ENCODE results near the gene PRDM12.

PRDM12 gene

DNA sequence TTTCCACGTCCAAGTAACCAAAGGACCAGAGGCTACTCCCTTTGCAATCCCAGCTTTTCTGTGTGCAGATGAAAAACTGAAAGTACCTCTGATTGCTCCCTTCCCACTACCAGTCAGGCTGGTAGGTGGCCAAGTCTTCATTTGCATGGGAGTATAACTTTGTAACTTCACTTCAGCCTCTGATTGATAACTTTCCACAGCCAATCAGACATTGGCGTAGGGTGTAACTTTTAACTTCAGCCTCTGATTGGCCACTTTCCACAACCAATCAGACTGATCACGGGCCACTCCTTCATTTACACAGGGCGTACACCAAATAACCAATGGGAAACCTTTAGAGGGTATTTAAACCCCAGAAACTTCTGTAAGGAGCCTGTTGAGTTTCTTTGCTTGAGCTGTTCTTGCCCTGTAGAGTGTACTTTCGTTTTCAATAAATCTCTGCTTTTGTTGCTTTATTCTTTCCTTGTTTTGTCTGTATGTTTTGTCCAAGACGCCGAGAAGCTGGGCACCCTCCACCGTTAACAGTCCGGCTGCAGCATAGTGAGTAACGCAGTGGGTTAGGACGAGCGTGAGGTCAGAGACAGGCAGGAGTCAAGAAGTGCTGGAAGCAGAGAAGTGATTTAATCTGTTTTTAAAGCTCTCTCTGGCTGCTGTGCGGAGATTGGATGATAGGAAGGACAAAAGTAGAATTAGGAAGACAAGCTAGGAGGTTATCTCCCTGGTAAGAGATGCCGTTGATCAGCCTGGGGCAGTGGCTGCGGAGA, 25.7 kb downstream of the PRDM12 start:
- DNase-seq (ENCODE audit: low read depth in 3 of 3), result no peak

DNA sequence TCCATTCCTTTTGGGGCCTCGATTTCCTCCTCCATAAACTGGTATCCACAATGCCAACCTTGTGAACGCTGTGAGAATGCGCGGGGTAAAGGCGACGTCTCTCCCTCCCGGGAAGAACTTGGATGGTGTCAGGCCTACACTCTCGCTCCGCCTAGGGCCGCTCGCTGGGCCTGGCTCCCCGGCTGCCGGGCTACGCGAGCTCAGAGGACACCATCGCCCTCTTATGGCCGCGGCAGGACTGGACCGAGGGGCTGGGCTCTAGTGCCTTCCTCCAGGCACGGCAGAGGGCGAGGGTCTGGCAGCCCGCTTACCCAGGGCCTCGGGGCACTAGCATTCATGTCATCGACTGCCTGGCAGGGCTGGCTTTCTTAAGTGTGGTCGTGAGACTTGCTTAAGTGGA, 27.9 kb downstream of the PRDM12 start:
- DNase-seq (ENCODE audit: low read depth in 3 of 3), result no peak

DNA sequence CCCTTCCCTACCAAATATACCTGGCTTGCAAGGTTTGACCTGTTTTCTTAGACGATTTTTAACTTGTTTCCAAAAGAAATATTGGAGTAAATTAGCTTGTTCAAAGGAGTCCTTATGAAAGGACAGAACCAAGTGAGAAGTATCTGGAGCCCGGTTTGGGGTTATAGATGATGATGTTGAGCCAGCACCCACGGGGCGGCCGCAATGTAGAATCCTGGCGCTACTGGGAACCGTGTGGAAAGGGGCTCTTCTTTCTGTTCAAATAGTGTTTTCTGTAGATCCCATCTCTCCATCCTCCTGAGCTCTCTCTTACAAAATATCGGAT, 28.7 kb downstream of the PRDM12 start:
- DNase-seq (ENCODE audit: low read depth in 3 of 3), result no peak

DNA sequence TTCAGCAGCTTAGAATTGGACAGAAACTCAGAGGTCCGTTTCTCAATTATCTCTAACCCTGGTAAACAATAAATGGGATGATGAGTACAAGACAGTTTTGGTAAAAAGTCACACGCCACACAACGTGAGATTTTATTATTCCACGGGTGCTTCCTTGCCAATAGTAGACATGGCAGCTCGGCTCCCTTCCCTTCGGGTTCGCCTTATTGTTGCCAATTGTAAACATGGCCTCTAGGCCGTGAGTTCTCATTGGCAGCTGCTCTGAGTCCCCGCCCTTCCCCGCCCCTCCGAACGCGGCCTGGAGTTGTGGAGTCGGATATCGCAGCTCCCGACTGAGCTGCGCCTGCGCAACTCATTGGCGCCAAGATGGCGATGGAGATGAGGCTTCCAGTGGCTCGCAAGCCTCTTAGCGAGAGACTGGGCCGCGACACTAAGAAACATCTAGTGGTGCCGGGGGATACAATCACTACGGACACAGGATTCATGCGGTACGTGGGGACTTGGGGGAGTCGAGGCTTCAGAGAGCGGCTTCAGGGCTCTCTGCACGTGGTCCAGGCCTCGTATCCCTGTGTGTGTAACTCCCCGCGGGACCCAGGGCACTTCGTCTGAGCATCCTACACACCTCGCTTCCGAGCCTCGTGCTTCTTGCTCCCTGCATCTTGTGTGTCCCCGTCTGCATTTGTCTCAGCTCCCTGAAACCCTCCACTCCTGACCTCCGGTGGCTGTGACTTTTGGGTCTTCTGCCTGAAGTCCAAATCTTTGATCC, 29.2 kb downstream of the PRDM12 start, which contains the start of gene EXOSC2:
Gene EXOSC2, plus strand, starts transcription at position 355 of the 766 bp plus-strand sequence. Its CDS starts 12 bp downstream, at position 367.
- peak; percentile 94 to 97 (median 95) for DNase-seq (ENCODE audit: low read depth in 3 of 3)

DNA sequence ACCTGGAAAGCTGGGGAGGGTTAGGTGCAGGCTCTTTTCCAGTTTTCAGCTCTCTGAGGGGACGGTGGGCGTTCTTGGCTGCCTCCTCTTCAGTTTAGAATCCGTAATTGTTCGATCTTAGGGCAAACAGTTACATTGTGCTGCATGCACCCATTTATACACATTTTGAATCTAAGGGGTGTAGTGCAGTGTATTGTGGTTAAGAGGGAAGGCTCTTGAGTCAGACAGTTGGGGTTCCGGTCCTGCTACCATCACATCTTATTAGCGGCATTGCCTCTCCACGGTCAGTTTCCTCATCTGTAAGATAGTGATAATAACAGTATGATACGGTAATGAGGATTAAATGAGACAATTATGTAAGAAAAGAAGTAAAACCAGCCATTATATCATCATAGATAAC, 29.8 kb downstream of the PRDM12 start:
- DNase-seq (ENCODE audit: low read depth in 3 of 3), result no peak

DNA sequence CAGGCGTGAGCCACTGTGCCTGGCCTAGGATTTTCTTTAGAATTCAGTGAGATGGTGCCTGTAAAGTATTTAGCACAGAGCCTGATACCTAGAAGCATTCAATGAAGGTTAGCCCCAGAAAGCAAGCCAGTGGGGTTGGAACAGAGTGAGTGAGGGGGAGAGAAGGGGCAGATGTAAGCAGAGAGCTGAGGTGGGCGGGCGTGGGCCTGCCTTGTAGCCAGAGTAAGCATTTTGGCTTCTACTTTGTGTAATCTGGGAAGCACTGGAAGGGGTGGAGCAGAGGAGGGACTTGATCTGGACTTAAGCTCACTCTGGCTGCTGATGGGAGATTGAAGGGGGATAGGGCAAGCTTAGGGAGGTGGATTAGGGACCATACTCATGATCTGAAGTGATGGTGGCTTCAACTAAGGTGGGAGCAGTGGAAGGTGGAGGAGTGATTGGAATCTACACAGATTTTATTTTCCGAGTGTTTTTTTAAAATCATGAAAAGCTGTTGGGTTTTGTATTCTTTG, 31.8 kb downstream of the PRDM12 start:
- DNase-seq (ENCODE audit: low read depth in 3 of 3), result no peak

DNA sequence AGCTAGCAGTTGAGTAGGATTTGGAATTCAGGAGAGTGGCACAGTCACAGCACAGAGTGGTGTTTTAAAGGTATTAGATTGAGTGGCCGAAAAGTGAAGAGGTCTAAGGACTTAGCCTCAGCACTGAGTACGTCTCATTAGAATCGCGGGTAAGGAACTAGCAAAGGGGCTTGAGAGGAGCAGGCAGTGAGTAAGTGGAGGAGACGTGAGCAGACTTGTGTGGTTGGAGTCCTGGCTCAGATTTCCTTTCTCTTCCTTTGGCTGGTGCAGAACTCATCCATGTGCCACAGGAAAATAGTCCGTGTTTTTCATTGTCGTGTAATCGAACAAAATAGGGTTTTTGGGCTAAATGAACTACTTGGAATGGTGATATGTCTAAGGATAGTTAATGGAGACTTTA, 32.6 kb downstream of the PRDM12 start:
- DNase-seq (ENCODE audit: low read depth in 3 of 3), result no peak

DNA sequence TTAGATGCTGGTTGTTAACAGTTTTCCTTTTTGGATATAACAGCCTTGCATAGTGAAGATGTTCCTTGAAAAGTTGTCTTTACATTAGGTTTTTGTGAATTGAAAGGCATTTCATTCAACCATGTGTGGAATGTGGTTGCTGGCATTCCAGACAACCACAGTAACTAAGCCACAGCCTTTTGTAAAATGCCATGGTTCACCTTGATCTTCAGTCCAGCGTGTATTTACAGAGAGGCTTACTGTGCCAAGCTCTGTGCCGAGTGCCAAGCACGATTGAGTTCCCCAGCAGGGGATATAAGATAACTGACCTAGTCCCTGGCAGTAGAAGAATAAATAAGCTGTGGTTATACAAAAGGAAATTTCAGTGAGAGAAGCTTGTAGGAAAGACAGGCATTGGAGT, 34.1 kb downstream of the PRDM12 start:
- no peak for DNase-seq (ENCODE audit: low read depth in 3 of 3)

DNA sequence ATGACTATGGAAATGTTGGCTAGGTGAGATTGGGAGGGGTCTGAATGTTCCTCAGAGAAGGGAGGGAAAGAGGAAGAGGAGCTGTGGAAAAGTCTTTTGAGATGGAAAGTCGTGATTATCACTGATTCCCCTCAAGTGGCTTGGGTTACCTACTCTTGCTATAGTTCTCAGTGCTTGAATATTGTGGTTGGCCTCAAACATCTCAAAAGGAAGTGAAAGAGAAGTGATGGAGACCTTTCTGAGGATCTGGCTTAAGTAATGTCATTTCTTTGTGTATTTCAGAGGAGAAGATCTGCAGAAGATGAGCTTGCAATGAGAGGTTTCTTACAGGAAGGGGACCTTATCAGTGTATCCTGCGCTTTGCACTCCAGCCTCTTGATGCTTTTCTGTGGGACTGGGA, 34.7 kb downstream of the PRDM12 start:
- DNase-seq (ENCODE audit: low read depth in 3 of 3), result no peak

DNA sequence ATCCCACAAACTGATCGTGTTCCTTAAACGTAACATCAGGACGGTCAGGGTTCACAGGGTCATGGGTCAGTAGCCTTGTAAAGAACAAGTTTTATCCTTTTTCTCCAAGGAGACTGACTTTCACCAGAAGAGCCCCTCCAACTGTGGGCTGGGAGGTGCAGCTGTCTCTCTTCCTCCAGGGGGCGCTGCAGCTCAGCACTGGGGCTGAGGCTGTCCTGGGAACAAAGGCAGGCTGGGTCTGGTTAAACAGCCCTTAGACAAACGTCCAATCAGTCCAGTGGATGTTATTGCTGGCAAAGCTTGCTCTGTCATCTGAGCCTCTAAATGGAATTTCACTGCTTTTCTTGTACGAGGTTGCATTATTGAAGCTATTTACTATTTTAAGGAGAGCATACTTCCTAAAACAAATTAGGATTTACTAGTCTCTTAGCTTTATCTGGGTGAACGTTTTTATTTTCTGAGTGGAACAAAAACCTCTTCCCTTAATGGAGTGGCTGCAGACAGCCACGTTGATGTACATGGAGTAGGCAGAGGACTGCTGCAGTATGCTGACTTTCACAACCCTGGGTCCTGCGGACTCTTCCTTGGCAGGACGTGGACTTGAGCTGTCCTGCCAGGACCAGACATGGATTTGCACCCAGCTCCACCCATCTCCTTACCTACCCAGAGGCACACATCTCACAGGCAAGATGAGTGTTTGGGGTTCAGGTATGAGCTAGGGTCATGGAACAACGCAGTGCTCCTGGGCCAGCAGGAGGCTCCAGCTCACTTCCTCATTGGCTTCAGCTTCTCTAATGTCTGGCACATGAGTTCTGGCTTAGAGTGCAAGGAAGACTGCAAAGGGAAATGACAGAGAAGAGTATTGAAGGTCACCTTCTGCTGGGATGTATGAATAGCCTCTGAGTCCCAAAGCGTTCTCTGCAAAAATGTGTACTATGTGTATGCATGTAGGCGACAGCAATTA, 36.9 kb downstream of the PRDM12 start:
- peak; percentile 44 to 74 (median 58) for DNase-seq (ENCODE audit: low read depth in 3 of 3)

DNA sequence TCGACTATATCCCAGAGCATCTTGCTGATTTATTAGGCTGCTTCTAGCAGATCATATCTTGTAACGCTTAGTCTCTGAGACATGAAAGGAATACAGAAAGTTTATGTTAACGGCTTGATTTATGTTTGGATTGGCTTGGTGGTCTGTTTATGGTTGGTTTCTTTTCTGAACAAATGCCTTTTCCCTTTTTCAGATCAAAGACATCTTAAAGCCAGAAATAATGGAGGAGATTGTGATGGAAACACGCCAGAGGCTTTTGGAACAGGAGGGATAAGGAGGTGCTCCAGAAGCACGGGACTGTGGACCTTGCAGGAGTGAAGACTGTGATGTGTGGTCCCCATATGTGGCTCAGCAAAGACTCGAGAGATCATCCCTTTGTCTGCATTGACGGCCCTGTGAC, 39.1 kb downstream of the PRDM12 start:
- DNase-seq (ENCODE audit: low read depth in 3 of 3), result no peak

DNA sequence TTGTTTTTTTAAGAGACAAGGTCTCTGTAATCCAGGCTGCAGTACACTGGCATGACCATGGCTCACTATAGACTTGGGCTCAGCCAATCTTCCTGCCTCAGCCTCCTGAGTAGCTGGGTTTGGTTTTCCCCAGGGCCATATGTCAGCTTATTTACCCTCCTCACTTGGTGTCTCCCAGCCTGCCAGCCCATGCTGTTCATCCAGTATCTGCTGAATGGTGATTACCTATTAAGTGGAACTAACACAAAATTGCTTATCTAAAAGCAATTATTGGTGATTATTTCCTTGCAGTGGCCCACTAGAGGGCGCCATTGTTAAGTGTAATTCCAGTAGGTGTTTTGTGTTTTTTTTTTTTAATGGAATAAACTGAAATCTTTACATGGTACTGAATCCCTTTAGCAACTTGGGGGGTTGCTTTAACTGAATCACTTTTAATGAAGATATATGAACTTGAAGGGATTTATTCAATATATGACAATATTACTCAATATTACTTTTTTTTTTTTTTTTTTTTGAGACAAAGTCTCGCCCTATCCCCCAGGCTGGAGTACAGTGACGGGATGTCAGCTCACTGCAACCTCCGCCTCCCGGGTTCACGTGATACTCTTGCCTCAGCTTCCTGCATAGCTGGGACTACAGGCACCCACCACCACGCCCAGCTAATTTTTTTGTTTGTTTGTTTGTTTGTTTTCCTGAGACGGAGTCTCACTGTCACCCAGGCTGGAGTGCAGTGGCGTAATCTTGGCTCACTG, 43.0 kb downstream of the PRDM12 start:
- peak in 2 of 3 donors; percentile 59 to 64 for DNase-seq (ENCODE audit: low read depth in 3 of 3)

DNA sequence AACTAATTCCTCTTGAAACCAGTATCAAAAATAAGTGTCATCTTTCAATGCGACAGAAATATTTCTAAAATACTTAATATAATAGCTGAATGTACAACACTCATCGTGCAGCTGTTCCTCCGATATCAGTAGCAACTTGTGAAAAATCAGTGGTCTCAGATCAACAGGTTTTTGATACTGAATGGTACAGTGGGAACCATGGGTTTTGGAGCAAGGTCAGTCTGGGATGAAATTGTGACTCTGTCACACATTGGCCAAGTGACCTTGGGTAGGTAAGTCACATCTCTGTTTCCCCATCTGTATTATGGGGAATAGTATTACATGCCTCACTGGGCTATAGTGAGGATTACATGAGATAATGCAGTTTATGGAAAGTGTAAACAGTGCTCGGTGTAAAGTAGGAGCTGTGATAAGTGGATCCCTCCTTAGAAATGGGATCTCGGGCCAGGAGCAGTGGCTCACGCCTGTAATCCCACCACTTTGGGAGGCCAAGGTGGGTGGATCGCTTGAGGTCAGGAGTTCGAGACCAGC, 46.5 kb downstream of the PRDM12 start:
- DNase-seq (ENCODE audit: low read depth in 3 of 3), result no peak

DNA sequence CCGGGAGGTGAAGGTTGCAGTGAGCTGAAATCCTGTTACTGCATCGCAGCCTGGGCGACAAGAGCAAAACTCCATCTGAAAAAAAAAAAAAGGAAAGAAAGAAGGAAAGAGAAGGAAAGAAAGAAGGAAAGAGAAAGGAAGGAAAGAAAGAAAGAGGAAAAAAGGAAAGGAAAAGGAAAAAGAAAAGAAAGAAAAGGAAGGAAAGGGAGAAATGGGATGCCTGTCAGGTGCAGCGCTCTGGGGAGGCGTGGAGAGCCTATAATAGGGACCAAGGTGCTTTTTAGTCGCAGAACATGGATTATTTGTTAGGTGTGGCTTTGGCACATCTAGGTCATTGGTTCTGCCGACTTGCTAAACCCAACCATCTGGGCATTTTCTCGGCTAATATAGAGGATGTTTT, 47.1 kb downstream of the PRDM12 start:
- no peak for DNase-seq (ENCODE audit: low read depth in 3 of 3)

DNA sequence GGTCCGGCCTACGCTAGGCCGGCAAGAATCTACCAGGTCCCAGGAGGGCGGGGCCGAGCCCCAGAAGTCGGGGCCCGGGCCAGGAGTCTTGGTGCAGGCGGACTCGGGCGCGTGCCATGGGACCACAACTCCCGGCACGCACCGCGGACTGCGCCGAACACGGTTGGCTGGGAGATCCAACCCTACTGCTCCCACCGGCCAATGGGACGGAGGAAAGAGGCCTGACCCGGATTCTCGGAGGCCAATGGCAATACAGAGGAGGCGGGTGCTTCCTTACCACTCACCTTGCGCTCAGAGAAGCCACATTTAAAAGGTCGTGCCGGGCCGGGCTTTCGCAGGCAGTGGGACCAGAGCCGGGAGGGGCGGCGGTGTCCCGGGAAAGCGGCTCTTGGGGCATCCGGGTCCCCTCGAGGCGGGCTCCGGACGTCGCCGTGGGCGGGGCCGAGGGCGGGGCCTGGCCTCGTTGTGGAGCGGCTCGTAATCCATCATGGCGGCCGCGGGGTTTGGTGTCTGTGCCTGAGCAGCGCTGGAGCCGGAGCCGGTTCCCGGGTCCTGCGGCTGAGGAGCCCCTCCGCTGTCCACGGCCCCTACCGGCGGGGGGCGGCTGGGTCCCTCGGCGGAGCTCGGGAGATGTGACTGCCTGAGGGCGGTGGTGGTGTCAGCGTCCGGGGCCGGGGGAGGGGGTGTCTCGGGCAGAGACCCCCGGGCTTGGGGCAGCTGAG, 48.3 kb downstream of the PRDM12 start:
- DNase-seq (ENCODE audit: low read depth in 3 of 3), result peak; percentile 92 to 95 (median 93)

DNA sequence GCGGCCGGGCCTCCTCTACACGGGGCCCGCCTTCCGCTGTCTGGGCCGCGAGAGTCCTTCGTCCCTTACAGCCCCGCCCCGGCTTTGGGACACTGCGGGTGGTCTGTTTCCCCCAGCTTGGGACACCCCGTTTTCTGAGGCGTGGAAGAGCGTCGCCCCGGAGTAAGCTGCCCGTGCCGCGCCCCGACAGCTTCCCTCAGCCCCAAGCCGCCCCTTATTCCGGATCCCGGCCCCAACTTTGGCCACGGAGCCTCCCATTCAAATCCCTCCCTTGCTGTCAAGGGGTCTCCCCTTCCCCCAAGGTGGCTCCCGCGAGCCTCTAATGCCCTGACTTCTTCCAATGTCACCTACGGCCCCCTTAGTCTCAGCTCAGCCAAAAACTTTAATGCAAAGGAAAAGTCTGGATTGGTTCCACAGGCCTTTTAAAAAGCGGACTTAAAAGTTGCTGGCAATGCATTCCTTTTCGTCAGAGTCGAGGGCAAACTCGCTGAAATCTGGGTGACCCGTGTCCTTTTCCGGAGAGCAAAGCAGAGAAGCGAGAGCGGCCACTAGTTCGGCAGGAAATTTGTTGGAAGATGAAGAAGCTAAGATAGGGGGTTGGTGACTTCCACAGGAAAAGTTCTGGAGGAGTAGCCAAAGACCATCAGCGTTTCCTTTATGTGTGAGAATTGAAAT, 49.0 kb downstream of the PRDM12 start:
- DNase-seq (ENCODE audit: low read depth in 3 of 3), result no peak

DNA sequence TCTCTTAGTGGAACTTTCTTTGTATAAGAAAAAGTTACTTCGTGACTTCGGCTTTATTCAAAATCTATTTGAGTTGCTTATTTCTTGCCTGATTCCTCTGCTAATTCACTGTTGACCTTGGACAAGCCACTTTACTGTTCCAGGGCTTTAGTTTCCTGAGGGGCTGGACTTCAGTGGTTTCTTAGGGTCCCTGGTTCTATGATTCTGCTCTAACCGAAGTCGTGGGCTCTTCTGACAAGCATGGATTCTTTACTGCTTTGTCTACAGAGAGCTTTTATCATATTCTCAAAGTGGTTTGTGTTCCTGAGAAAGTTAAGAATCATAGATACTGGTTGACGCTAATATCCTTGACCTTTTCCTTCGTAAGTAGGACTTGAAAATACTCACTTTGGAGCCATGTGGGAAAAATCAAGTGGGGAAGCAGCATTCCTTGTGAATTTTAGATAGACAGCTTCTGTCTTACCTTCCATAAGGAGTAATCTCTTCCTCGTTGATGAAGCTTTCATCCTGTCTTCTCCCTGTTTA, 50.3 kb downstream of the PRDM12 start:
- DNase-seq (ENCODE audit: low read depth in 3 of 3), result no peak

DNA sequence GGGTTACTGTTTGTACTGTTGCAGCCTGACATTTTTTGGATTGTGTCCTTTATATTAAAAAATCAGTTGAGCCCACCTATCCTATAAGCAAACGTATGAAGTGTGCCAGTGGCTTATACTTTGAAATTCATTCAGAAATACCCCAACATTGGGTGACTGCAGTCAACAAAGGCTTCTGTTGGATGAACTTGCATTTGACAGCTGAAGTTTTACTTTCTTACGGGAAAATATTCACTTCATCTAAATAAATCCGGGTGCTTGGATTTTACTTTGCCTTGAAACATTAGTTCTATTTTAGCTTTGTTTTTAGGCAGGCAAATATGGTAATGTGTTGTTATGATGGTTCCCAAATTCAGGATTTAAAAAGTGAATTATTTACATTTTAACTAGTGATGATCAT, 50.9 kb downstream of the PRDM12 start:
- DNase-seq (ENCODE audit: low read depth in 3 of 3), result no peak

DNA sequence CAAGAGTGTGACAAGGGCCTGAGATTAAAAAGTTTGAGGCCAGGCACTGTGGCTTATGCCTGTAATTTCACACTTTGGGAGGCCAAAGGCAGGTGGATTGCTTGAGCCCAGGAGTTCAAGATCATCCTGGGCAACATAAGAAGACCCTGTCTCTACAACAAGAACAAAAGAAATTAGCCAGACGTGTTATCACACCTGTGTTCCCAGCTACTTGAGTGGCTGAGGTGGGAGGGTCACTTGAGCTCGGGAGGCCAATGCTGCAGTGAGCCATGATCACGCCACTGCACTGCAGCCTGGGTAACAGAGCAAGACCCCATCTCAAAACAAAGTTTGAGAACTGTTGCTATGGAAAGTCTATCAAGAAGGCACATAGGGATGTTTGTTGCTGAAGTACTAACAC, 54.2 kb downstream of the PRDM12 start:
- DNase-seq (ENCODE audit: low read depth in 3 of 3), result no peak
